Mesenchymal stem cell (in vitro differentiated cells and primary cell): ENCODE measurements around the gene NBPF11.
A peak's percentile ranks its signal among the peaks of the same experiment; 100 is the strongest.
"Not testable (repeated sequence)": the region's sequence is repeated elsewhere in the genome, so short reads cannot be mapped to it uniquely, and the experiment has no call there.

Experiments
- DNase-seq: peaks from one replicate; pipeline ENCODE4 v3.0.0-alpha.2; 2013
- H2AFZ ChIP-seq: one replicate; pipeline ENCODE4 v1.6.1; 2013; ENCODE audit warnings: low read depth, mild to moderate bottlenecking, control low read depth, inconsistent platforms, low read length, moderate library complexity
- H2AK5ac ChIP-seq: 2 replicates; pipeline ENCODE4 v1.6.1; 2013; ENCODE audit warnings: low read length, moderate library complexity, mild to moderate bottlenecking, inconsistent platforms; ENCODE audit not compliant: severe bottlenecking
- H2BK120ac ChIP-seq: one replicate; pipeline ENCODE4 v1.6.1; 2013; ENCODE audit warnings: low read depth, mild to moderate bottlenecking, inconsistent platforms, low read length, moderate library complexity
- H2BK12ac ChIP-seq, 2 experiments: one replicate each; pipeline ENCODE4 v1.6.1; 2013; ENCODE audit warnings: inconsistent platforms in 2 of 2, low read length in 2 of 2, mild to moderate bottlenecking in 2 of 2, moderate library complexity in 2 of 2, control low read depth in 1 of 2
- H2BK15ac ChIP-seq: one replicate; pipeline ENCODE4 v1.6.1; 2013; ENCODE audit warnings: mild to moderate bottlenecking, low read depth, inconsistent platforms; ENCODE audit not compliant: poor library complexity, severe bottlenecking
- H2BK5ac ChIP-seq: 2 replicates; pipeline ENCODE4 v1.6.1; 2013; ENCODE audit warnings: low read depth, mild to moderate bottlenecking, low read length, control low read depth, inconsistent platforms; ENCODE audit not compliant: poor library complexity, severe bottlenecking
- H3K14ac ChIP-seq, 2 experiments: one replicate each; pipeline ENCODE4 v1.6.1; 2013; ENCODE audit warnings: inconsistent platforms in 2 of 2, low read length in 2 of 2, control low read depth in 1 of 2, mild to moderate bottlenecking in 1 of 2, moderate library complexity in 1 of 2
- H3K18ac ChIP-seq, 2 experiments: one replicate each; pipeline ENCODE4 v1.6.1; 2013; ENCODE audit warnings: inconsistent platforms in 2 of 2, low read length in 2 of 2, control low read depth in 1 of 2, low read depth in 1 of 2, mild to moderate bottlenecking in 1 of 2
- H3K23ac ChIP-seq, 2 experiments: one replicate each; pipeline ENCODE4 v1.6.1; 2013; ENCODE audit warnings: inconsistent platforms in 2 of 2, low read length in 2 of 2, mild to moderate bottlenecking in 2 of 2, moderate library complexity in 2 of 2, control low read depth in 1 of 2
- H3K27ac ChIP-seq: 2 replicates; pipeline ENCODE4 v1.5.1; 2013; ENCODE audit warnings: mild to moderate bottlenecking, moderate library complexity, low read length, control low read depth, inconsistent platforms; ENCODE audit not compliant: poor library complexity, severe bottlenecking
- H3K27me3 ChIP-seq, 2 experiments: 2 replicates each; pipeline versions ENCODE4 v1.6.1 to v1.7.0; 2013; ENCODE audit warnings: low read length in 2 of 2, mild to moderate bottlenecking in 2 of 2, moderate library complexity in 2 of 2, control low read depth in 1 of 2, inconsistent platforms in 1 of 2; ENCODE audit not compliant: control insufficient read depth in 1 of 2, insufficient read depth in 1 of 2
- H3K36me3 ChIP-seq, 2 experiments: 2 replicates each; pipeline versions ENCODE4 v1.6.1 to v1.7.0; 2013; ENCODE audit warnings: low read length in 2 of 2, control low read depth in 1 of 2, inconsistent platforms in 1 of 2, low read depth in 1 of 2, mild to moderate bottlenecking in 1 of 2; ENCODE audit not compliant: insufficient read depth in 2 of 2, control insufficient read depth in 1 of 2
- H3K4ac ChIP-seq, 2 experiments: one replicate each; pipeline ENCODE4 v1.6.1; 2013; ENCODE audit warnings: inconsistent platforms in 2 of 2, low read length in 2 of 2, mild to moderate bottlenecking in 2 of 2, moderate library complexity in 2 of 2, control low read depth in 1 of 2, low read depth in 1 of 2
- H3K4me1 ChIP-seq: 2 replicates; pipeline ENCODE4 v1.6.1; 2013; ENCODE audit warnings: low read depth, low read length, control low read depth; ENCODE audit not compliant: control insufficient read depth, insufficient read depth
- H3K4me2 ChIP-seq: 2 replicates; pipeline ENCODE4 v1.6.1; 2013; ENCODE audit warnings: low read length, mild to moderate bottlenecking, inconsistent platforms; ENCODE audit not compliant: poor library complexity, severe bottlenecking
- H3K4me3 ChIP-seq, 2 experiments: 2 replicates each; pipeline versions ENCODE4 v1.5.1 to v1.7.0; 2013; ENCODE audit warnings: low read length in 2 of 2, mild to moderate bottlenecking in 2 of 2, control low read depth in 1 of 2, low read depth in 1 of 2; ENCODE audit not compliant: insufficient read depth in 1 of 2
- H3K79me1 ChIP-seq: replicated peaks from 2 replicates; pipeline ENCODE4 v1.6.1; 2013; ENCODE audit warnings: mild to moderate bottlenecking, control low read depth, low read length, inconsistent platforms; ENCODE audit not compliant: poor library complexity, severe bottlenecking
- H3K9ac ChIP-seq: 2 replicates; pipeline ENCODE4 v1.7.0; 2013; ENCODE audit warnings: mild to moderate bottlenecking, low read length, moderate library complexity
- H3K9me3 ChIP-seq: 2 replicates; pipeline ENCODE4 v1.7.0; 2013; ENCODE audit warnings: mild to moderate bottlenecking, low read length; ENCODE audit not compliant: control insufficient read depth
- H4K8ac ChIP-seq: one replicate; pipeline ENCODE4 v1.6.1; 2013; ENCODE audit warnings: inconsistent platforms, mild to moderate bottlenecking, low read length, moderate library complexity
- H4K91ac ChIP-seq: one replicate; pipeline ENCODE4 v1.6.1; 2013; ENCODE audit warnings: mild to moderate bottlenecking, low read length, inconsistent platforms
- WGBS: methylation state at CpG from one replicate; pipeline ENCODE4 v1.1.7; 2013; ENCODE audit warnings: mixed read lengths; 5-methylcytosine and 5-hydroxymethylcytosine counted together

NBPF11 gene

GRCh38 chr1:148120395-148120794 is 31.7 kb downstream of the NBPF11 start:
- not testable (repeated sequence) for H2AK5ac ChIP-seq, H3K4me3 ChIP-seq, H4K91ac ChIP-seq, H3K9ac ChIP-seq, H2AFZ ChIP-seq, H3K23ac ChIP-seq, H2BK120ac ChIP-seq, H3K4me1 ChIP-seq, H2BK15ac ChIP-seq, H2BK5ac ChIP-seq, H3K9me3 ChIP-seq, H3K4me2 ChIP-seq, H2BK12ac ChIP-seq, H3K4ac ChIP-seq, H3K27ac ChIP-seq, H4K8ac ChIP-seq, H3K18ac ChIP-seq, H3K36me3 ChIP-seq, H3K14ac ChIP-seq, H3K79me1 ChIP-seq, H3K27me3 ChIP-seq
- DNase-seq: peak; percentile 14
- WGBS: 84% methylated on average over 2 of the region's 5 CpGs

- no CpG with 5 or more reads among the region's 2 CpGs for WGBS
- not testable (repeated sequence) for H3K4me3 ChIP-seq, H3K18ac ChIP-seq
Observed at GRCh38 chr1:148095732-148096131, 56.3 kb downstream of the NBPF11 start.

GRCh38 chr1:148086196-148086595 is 65.9 kb downstream of the NBPF11 start:
- H3K14ac ChIP-seq, H3K27ac ChIP-seq, H4K8ac ChIP-seq, H2AK5ac ChIP-seq, H3K4me2 ChIP-seq, H3K4me3 ChIP-seq, H4K91ac ChIP-seq, H3K9me3 ChIP-seq, H3K79me1 ChIP-seq, H3K4me1 ChIP-seq, H2BK12ac ChIP-seq, DNase-seq, H2BK15ac ChIP-seq, H3K9ac ChIP-seq, H2BK120ac ChIP-seq, H3K23ac ChIP-seq, H2AFZ ChIP-seq, H3K18ac ChIP-seq, H3K4ac ChIP-seq, H2BK5ac ChIP-seq, H3K27me3 ChIP-seq, H3K36me3 ChIP-seq: not testable (repeated sequence)
- WGBS: no CpG with 5 or more reads among the region's 1 CpG

More at GRCh38 chr1:148095732-148096131, 56.3 kb downstream of the NBPF11 start:
- not testable (repeated sequence) for DNase-seq, H2BK120ac ChIP-seq, H3K9ac ChIP-seq, H2AFZ ChIP-seq, H4K91ac ChIP-seq, H3K4me2 ChIP-seq, H2BK5ac ChIP-seq, H3K23ac ChIP-seq, H3K27ac ChIP-seq, H3K14ac ChIP-seq, H2BK12ac ChIP-seq, H2AK5ac ChIP-seq, H3K4ac ChIP-seq, H2BK15ac ChIP-seq, H3K4me1 ChIP-seq, H3K79me1 ChIP-seq, H3K9me3 ChIP-seq, H3K36me3 ChIP-seq, H3K27me3 ChIP-seq, H4K8ac ChIP-seq

GRCh38 chr1:148081205-148081604 is 70.9 kb downstream of the NBPF11 start:
- H3K14ac ChIP-seq, H2AK5ac ChIP-seq, H3K9me3 ChIP-seq, DNase-seq, H2BK120ac ChIP-seq, H3K27ac ChIP-seq, H2AFZ ChIP-seq, H3K79me1 ChIP-seq, H3K23ac ChIP-seq, H3K4ac ChIP-seq, H3K18ac ChIP-seq, H2BK15ac ChIP-seq, H3K27me3 ChIP-seq, H3K36me3 ChIP-seq, H3K4me2 ChIP-seq, H2BK5ac ChIP-seq, H4K8ac ChIP-seq, H3K4me1 ChIP-seq, H2BK12ac ChIP-seq, H3K4me3 ChIP-seq, H3K9ac ChIP-seq, H4K91ac ChIP-seq: not testable (repeated sequence)
- WGBS: no CpG with 5 or more reads among the region's 1 CpG
